DMS114 treated with DMSO at 0.1 percent for 48 hours (cell line): Measurements from ENCODE around the gene AGAP3.

Source experiments
- DNase-seq: peaks from one replicate; lab custom pipeline; 2025; ENCODE audit not compliant: unreplicated experiment; lab: John Stamatoyannopoulos, UW

Gene AGAP3

DNA sequence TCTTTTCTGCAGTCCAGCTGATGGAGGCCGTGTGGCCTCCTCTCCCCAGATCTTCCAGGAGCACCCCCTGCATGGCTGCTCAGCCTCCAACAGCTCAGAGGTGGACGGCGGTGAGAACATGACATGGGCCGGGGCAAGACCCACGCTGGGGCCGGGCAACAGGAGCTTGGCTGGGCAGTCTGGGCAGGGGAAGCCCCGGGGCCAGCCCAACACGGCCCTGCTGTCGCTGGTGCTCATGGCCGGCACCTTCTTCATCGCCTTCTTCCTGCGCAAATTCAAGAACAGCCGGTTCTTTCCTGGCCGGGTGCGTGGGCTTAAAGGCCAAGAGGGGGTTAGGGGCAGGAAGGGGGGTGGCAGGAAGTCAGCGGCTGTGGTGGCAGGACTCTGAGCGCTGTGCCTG lies 12.3 kb upstream of the AGAP3 start:
- no peak for DNase-seq

DNA sequence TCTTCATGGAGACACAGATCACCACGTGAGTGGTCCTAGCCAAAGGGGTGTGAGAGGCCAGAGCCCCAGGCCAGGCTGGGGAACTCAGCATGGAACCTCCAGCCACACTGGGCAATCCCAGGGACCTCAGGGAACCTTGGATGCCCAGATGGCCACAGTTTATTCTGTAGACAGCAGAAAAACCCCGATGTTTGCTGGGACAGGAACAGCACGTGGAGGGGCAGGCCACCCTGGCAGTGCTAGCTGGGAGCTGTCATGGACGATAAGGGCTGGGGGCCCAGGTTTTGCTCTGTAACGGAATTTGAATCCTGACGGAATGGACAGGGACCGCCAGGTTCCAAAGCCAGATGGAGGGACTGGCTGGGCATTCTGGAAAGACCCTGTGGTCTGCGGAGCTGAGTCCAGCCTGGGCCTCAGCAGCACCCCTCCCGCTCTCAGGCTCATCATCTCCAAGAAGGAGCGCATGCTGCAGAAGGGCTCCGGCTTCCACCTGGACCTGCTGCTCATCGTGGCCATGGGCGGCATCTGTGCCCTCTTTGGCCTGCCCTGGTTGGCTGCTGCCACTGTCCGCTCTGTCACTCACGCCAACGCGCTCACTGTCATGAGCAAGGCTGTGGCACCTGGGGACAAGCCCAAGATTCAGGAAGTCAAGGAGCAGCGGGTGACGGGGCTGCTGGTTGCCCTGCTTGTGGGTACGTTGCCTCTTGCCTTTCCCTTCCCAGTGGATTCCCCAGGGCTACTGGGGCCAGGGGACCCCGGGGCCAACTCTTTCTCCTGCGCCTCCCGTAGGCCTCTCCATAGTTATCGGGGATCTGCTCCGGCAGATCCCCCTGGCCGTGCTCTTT lies 11.2 kb upstream of the AGAP3 start:
- DNase-seq, result no peak

DNA sequence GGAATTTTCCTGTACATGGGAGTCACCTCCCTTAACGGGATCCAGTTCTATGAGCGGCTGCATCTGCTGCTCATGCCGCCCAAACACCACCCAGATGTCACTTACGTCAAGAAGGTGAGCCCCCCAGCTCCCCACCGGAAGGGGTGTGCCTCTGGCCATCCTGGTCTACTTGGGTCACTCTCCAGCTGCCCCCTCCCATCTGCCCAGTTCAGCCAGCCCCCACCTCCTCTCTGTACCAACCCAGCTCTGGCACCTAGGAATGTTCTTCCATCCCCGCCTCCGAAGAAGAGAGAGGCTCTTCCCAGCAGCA lies 10.7 kb upstream of the AGAP3 start:
- DNase-seq, result no peak

DNA sequence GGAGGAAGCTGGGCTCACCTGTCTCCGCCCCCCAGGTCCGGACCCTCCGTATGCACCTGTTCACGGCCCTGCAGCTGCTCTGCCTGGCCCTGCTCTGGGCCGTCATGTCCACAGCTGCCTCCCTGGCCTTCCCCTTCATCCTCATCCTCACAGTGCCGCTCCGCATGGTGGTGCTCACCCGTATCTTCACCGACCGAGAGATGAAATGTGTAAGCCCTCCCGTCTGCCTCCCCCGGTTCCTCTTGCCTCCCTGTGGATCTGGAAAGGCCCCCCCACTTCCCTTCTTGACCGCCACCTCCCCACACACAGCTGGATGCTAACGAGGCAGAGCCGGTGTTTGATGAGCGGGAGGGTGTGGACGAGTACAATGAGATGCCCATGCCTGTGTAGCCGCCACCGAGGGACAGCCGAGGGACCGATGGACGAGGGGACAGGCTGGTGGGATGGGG lies 10.3 kb upstream of the AGAP3 start:
- no peak for DNase-seq

DNA sequence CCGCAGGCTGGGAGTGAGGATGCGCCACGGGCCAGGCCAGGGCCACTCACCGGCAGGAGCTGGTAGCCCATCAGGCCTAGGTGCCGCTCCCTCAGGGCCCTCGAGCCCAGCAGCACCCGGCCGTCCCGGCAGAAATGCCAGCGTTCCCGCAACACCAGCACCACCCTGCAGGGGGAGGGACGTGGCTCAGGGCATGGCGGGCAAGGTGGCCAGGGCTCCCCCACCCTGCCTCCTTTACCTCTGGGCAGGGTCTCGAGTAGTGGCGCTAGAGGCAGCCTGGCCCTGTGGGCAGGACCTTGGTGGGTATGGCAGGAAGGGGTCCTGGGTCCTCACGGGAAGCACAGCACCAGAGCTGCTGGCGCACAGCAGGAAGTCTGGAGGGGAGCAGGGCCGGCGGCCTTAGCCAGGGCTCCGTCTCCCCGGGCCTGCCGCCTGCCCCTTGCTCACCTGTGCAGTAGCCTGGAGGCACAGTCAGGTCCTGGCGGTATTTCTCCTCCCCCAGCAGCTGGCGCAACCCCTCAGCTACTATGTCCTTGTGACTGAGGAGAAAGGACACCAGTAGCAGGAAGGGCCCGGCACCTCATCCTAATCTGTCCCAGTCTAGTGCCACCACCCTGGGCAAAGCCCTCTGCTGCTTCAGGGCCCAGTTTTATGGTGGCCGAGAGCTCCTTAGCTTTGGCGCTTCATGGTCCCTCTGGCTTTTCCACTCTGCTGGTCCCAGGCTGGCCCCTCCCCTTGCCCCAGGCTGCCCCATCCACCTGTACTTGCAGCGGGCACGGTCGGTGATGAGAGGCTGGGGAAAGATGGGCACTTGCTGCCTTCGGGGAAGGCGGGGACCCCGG lies 9.2 kb upstream of the AGAP3 start:
- no peak for DNase-seq

DNA sequence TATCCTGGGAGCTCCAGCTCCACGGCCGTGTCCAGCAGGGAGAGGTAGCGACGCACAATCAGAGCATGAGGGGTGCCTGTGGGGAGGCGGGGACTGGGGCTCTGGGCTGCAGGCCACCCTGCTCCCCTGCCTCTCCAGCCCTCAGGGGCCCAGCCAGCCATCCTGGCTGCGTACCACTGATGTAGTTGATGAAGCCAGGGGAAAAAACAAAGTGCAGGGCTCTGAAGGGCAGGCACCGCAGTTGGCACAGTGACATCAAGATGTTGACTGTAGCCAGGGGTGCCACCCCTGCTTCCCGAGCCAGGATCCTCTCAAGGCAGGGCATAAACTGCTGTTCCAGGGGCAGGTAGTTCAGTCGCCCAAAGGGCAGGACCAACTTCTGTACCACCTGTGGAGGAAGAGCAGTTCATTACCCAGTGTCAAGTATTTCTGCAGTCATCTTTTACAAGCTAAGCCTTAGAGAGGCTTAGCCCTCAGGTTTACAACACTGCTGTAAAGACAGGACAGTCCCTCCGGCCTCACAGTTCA lies 8.5 kb upstream of the AGAP3 start:
- DNase-seq, result no peak

DNA sequence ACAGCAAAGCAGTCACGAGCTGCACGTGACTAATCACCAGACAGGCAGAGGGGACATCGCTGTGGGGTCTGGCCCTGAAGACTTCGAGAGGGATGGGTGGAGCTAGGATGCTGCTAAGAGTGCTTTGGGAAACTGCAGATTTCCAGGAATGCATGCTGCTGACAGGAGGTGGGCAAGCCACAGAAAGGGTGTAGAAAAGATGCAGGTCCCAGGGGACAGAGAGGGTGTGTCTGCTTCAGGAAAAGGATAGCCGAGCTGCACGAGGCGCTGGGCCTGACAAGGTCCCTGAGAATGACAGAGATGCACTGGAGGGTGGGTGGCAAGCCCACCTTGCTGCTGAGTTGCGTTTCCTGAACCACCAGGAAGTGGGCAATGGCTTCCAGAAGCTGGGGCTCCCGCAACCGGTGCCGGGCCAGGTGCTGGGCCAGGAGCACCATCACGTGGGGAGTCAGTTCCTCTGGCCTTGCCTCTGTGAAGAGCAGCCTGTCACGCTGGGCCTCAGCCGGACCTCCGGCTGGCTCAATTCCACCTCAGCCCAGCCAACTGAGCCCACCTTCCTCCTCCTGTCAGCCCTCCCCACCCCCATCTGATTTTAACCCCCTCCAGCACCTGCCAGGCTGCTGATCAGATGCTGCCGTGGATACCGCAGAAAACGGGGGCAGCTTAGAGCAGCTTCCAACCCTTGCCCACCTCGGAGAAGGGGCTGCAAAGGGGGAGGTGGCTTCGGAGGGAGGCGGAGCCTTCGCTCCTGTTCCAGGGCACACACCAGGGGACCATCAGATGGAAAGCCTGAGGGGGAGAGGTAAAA lies 7.8 kb upstream of the AGAP3 start:
- DNase-seq, result no peak

DNA sequence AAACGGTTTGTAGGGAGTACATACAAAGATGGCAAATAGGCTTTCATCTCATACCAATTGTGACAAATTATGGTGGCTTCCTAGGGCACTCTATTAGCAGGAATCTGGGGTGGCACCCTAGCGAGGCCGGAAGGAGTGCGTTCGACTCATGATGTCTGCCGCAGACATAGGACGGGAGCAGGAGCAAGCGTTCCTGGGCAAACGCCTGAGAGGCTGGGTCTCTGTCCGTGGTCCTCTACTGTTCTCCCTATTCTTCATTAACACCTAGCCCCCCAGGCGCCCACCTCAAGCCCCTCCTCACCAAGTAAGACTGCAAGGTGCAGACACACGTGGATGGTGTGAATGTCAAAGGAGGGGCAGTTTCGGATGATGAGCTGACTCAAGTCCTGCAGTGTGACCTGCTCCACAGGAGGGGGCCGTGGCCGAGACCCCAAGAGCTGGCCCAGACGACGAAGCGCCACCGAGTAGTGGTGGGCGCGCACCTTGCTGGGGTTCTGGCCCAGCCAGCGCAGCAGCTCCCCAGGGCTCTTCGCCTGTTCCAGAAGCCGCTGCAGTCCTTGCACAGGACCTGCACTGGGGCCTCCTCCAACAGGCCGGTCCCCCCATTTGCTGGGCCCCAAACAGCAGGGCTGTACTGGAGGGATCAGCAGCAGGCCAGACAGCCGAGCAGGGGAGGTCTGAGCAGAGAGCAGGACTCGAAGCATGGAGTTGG lies 6.9 kb upstream of the AGAP3 start:
- DNase-seq, result no peak

DNA sequence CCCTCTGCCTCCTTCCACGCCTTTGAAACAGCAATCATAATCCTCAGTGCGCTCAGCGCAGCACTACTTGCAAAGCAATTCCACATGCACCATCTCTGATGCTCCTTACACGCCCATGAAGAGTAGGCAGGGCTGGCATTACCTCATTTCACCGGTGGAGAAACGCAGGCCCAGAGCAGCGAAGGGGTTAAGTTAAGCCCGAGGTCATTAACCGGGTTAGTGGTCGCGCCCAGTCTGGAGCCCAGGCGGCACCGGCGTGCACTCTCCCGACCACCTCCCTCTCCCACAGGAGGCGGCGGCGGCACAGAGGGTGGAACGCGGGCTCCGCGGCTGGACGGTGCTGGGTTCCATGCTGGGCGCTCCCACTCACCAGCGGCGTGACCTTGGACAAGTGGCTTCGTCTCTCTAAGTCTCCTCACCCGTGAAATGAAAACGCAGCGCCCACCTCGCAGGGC lies 6.2 kb upstream of the AGAP3 start:
- DNase-seq, result no peak

DNA sequence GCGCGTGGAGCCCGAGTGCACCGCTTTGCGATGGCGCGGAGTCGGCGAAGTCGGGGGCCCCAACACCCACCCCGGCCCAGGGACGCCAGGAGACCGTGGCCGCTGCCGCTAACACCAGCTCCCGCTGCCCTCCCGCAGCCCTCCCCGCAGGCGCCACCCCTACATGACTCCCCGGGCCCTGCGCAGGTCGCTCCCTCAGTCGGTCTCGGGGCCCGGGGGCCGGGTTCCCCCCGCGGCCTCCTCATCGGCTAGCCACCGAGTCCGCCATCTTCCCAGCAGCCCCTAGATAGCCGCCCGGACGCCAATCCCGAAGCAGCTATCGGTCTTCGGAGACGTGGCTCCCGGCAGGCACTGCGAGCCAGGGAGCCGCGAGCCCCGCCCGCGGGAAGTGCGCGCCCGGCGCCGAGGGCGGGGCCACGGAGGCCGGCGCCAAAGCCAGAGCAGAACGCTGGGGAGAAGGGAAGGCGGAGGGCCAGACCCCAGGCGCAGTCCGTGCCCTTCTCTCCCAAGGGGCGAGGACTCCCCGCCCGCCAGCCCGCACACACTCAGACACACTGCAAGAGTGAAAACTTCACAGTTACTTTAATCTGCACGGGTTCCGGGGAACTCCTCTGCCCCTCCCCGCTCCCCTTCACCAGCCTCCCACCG lies 5.6 kb upstream of the AGAP3 start, which contains the start of gene FASTK:
FASTK (minus strand) TSS at position 288 of the 648 bp plus-strand sequence; CDS start at position 245, 43 bp downstream.
- peak; percentile 76 for DNase-seq

DNA sequence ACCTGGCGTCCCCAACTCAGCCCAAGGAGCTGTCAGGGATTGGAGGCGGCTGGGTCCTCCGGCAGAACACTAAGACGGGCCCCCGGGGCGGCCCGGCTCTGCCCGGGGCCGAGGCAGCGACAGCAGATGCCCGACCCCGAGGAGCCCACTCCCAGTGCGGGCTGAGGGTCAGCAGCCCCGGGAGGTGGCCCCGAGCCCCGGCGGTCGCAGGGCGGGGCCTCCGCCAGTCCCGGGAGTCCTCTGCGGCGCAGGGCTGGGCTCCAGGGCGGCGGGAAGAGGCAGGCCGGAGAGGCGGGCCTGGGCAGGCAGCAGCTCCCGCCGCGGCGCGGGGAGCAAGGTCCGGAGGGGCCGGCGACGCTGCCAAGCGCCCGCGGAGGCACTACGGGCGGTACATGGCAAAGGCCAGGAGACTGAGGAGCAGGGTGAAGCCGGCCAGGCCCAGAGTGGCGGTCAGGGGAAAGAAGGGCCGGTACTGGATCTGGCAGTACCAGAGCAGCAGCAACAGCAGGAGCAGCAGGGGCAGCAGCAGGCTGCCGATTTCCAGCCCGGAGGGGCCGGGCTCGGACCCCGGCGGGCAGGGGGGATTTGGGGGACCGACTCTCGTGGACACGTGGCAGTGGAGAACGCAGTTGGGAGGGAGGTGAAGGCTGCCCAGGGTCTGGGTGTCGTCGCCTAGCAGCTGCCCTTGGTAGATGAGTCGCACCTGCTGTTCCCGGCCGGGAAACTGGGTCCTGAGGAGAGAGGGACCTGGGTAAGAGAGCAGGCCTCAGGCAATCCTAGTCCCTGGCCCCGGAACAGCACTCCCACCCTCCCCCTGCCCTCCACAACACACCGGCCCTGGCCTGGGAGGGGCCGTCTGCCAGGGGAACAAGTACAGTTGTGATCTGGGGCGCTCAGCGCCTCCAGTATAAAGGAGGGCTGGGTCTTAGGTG lies 4.8 kb upstream of the AGAP3 start:
- no peak for DNase-seq

DNA sequence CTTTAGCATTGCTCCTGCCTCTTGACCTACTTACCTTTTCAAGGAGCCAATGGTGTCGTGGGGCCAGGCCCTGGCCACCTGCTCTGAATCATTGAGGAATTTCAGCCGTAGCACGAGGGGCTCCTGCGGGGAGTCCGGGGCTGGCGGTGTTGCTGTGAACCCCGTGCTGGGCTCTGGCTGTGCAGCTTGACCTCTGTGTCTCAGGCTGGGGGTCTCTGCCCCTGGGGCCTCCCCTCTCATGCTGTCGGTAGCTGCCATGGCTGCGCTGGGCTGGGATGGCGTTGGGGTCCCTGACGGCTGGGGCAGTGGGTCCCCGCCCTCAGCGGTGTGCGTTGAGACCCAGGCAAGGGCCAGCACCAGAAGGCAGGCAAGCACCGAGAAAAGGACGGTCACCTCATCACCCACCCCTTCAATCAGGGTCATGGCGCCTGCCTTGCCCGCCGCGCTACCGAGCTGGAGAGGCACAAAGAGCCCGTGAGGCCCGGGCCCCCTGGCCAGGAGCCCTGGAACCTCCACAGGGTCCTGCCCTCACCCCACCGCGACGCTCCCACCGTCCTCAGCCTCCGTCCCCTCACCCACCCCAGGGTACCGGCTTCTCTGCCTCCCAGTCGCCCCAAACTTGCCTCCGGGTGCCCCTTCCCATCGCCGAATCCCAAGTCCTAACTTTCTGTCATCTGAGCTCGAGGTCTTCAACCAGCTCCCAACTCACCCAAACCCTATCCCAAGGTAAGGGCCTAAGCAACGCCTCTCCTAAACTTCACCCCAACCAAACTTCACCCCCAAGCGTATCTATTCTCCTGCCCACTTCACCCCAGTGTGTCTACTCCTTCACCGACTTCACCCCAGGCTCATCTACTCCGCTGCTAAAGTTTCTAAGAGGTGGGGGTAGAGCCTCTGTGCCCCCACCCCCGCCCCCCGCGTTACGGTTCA lies 3.9 kb upstream of the AGAP3 start:
- DNase-seq, result no peak

DNA sequence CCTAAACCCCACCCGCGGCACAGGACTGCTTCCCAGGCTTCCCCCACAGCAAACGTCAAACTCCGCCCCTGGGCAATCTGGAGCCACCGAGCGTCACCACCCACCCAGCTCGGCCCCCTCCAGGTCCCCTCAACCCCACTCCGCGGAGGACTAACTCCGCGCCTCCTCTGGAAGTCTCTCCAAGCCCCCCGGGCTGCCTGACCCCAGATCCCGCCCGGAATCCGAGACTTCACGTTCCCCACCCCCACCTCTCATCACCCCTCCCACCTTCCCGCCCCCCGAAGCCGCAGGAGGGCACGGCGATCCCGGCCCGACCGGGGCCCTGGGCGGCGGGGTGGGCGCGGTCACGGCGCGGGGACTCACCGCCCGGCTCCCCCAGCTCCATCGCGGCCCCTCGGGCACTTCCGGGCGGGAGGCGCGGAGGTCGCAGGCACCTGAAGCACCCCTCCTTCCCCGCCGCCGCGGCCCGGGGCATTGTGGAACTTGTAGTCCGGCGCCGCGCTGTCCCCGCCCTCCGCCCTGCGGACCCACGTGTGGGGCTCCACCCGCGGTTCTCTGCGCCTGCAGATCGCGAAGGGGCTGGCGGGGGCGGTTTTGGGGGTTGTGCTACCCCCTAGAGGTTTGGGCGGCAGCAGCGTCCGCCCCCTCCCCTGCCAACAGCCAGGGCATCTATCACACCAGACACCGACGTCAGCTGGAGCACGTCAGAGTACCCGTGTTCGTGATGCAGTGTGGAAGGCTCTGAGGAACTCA lies 3.0 kb upstream of the AGAP3 start, which contains the start of gene TMUB1:
TMUB1 (minus strand) TSS at position 423 of the 753 bp plus-strand sequence. CDS start 930 bp downstream, outside the sequence.
- DNase-seq, result peak; percentile 47

DNA sequence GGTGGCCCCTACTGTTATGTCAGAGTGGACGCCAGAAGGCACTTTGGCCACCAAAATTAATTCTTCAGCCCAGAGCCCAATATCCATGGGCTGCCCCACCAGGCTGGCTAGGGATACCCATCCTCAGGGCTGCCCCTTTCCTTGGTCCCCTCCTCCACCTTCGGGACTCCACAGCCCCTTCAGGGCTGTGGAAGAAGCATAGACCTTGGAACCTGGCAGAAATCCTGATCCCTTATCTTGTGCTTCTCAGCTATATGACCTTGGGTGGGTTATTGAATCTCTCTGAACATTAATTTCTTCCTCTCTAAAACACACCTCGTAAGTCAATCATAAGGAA lies 2.5 kb upstream of the AGAP3 start:
- no peak for DNase-seq

DNA sequence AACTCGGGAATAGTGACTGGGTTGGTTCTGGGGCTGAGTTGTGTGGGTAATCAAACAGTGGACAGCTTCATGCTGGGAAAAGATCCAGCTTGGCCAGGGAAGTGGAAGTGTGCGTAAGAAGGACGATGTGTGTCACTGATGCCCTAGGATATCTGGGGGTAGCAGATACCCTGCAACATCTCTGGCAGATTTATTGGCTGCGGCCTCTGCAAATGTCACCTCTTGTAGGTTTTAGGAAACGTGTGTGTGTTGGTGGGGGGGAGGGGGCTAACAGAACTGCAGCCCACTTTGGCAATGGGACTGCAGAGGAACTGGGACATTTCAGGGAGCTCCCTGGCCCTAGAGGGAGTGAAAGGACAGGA lies 965 bp upstream of the AGAP3 start:
- no peak for DNase-seq

DNA sequence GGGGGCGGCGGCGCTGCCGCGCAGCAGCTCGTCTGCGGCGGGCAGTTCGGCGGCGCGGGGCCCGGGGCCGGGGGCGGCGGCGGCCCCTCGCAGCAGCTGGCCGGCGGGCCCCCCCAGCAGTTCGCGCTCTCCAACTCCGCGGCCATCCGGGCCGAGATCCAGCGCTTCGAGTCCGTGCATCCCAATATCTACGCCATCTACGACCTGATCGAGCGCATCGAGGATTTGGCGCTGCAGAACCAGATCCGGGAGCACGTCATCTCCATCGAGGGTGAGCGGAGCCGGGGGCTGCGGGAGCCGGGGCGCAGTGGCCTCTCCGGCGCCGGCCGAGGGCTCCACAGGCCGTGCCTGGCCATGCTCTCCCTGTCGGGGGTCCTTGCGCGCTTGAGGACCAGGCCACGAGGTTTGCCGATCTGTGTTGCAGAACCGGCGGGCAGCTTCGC lies 548 bp downstream of the AGAP3 start:
- DNase-seq, result no peak
